ENCODE results near the gene ATF4. TPM values are rescaled to one million over a fixed set of nuclear protein-coding genes. Genes with fewer than 3 reads are reported as not detected.

ATF4 gene
- total RNA-seq, 1 experiment from 2014 or later: 230 TPM

GRCh38 chr22:39527481-39527961, 7.2 kb downstream of the ATF4 start:
- H4K20me1 ChIP-seq (ENCODE audit: low read length): peaks cover 30% of the 10 kb centered on the region
- ATAC-seq (no peak), DNase-seq (peak; percentile 19)
- no peak overlapping the region for H3K4me3 ChIP-seq (ENCODE audit: low read length)
- H3K79me2 ChIP-seq (ENCODE audit: low read length): peaks cover 34% of the 10 kb centered on the region
- no peaks in the 10 kb centered on the region for H3K9me3 ChIP-seq (ENCODE audit: low read length)
- ChIA-PET POLR2A (ENCODE audit: unreplicated experiment) (no interaction called here), CTCF (interaction anchor here (1.3 kb wide), 1 partner anchor 13 kb away, joined by 10 read pairs; no protein-coding TSS in a partner anchor)
- H2AFZ ChIP-seq (ENCODE audit: low read length): no peak overlapping the region
- TF ChIP-seq EZH2phosphoT487 (IDR thresholded peaks at IDR 0.05; ENCODE audit: borderline replicate concordance, low read length) (no peak), EZH2 (IDR thresholded peaks at IDR 0.05; ENCODE audit: low read length, unreplicated experiment) (no peak), CTCF (conservative IDR thresholded peaks at IDR 0.05; ENCODE audit: low read depth, low read length) (no peak)
- H3F3A ChIP-seq (ENCODE audit: low read length, unreplicated experiment): peaks cover 8% of the 10 kb centered on the region
- no peak overlapping the region for H3K4me2 ChIP-seq (ENCODE audit: low read length)
- H3K27me3 ChIP-seq (ENCODE audit: low read length): no peaks in the 10 kb centered on the region
- intact Hi-C loops (cut with micrococcal nuclease): no loop called here
- no TSS peak for BruUV-seq (replicated peaks)
- no peak overlapping the region for H3K9ac ChIP-seq (ENCODE audit: low read length)
- no peaks in the 10 kb centered on the region for H3K9me2 ChIP-seq (replicated peaks; ENCODE audit: low read length)
- peaks cover 30% of the 10 kb centered on the region for H3K4me1 ChIP-seq (ENCODE audit: insufficient read depth, low read length)
- H3K27ac ChIP-seq (ENCODE audit: low read length): no peak overlapping the region
- peaks cover 4% of the 10 kb centered on the region for H3K36me3 ChIP-seq (ENCODE audit: low read depth, low read length)

GRCh38 chr22:39528080-39528661, 7.8 kb downstream of the ATF4 start:
- no peak overlapping the region for H3K4me3 ChIP-seq (ENCODE audit: low read length)
- H3K79me2 ChIP-seq (ENCODE audit: low read length): peaks cover 29% of the 10 kb centered on the region
- H3K27ac ChIP-seq (ENCODE audit: low read length): no peak overlapping the region
- no peak for ATAC-seq
- BruUV-seq (replicated peaks): no TSS peak
- no peak for DNase-seq
- no peak for TF ChIP-seq EZH2phosphoT487 (IDR thresholded peaks at IDR 0.05; ENCODE audit: borderline replicate concordance, low read length)
- peak overlapping the region; percentile 32; the same call in 1 of the 2 replicates for H3K4me2 ChIP-seq (ENCODE audit: low read length)
- POLR2A ChIA-PET (ENCODE audit: unreplicated experiment): interaction anchor here (1.2 kb wide), 1 partner anchor 8 kb away, joined by 6 read pairs; the partner anchor contains the start of gene ATF4
- H2AFZ ChIP-seq (ENCODE audit: low read length): no peak overlapping the region
- H3F3A ChIP-seq (ENCODE audit: low read length, unreplicated experiment): peaks cover 2% of the 10 kb centered on the region
- H3K36me3 ChIP-seq (ENCODE audit: low read depth, low read length): peaks cover 4% of the 10 kb centered on the region
- intact Hi-C loops (cut with micrococcal nuclease): no loop called here
- no peaks in the 10 kb centered on the region for H3K9me3 ChIP-seq (ENCODE audit: low read length)
- H3K9ac ChIP-seq (ENCODE audit: low read length): no peak overlapping the region
- no peaks in the 10 kb centered on the region for H3K9me2 ChIP-seq (replicated peaks; ENCODE audit: low read length)
- no peaks in the 10 kb centered on the region for H3K27me3 ChIP-seq (ENCODE audit: low read length)
- peaks cover 24% of the 10 kb centered on the region for H4K20me1 ChIP-seq (ENCODE audit: low read length)
- CTCF ChIA-PET: interaction anchor here (1.4 kb wide), 1 partner anchor 8 kb away, joined by 14 read pairs; the partner anchor contains the start of gene ATF4
- H3K4me1 ChIP-seq (ENCODE audit: insufficient read depth, low read length): peaks cover 23% of the 10 kb centered on the region

GRCh38 chr22:39528681-39529486, 8.5 kb downstream of the ATF4 start:
- H3K9ac ChIP-seq (ENCODE audit: low read length): no peak overlapping the region
- TSS peak; percentile 7 for BruUV-seq (replicated peaks)

More at GRCh38 chr22:39528681-39529486, 8.5 kb downstream of the ATF4 start:
- H3K9me2 ChIP-seq (replicated peaks; ENCODE audit: low read length): no peaks in the 10 kb centered on the region
- ATAC-seq (peak; percentile 34), DNase-seq (peak; percentile 86)
- peak overlapping the region; percentile 46 for H3K4me2 ChIP-seq (ENCODE audit: low read length)
- no peaks in the 10 kb centered on the region for H3K27me3 ChIP-seq (ENCODE audit: low read length)
- H3K4me3 ChIP-seq (ENCODE audit: low read length): peak overlapping the region; percentile 11; the same call in 1 of the 2 replicates
- peaks cover 21% of the 10 kb centered on the region for H3K4me1 ChIP-seq (ENCODE audit: insufficient read depth, low read length)
- H3K27ac ChIP-seq (ENCODE audit: low read length): no peak overlapping the region
- ChIA-PET CTCF (interaction anchor here (0.6 to 1.4 kb wide), 6 partner anchors 9 to 392 kb away, joined by 3 to 14 read pairs (median 8); partner anchors contain the start of genes ATF4 and MIEF1), POLR2A (ENCODE audit: unreplicated experiment) (interaction anchor here (0.6 to 1.2 kb wide), 2 partner anchors 9 to 118 kb away, joined by 6 to 11 read pairs; partner anchors contain the start of gene ATF4)
- peaks cover 24% of the 10 kb centered on the region for H4K20me1 ChIP-seq (ENCODE audit: low read length)
- peaks cover 29% of the 10 kb centered on the region for H3K79me2 ChIP-seq (ENCODE audit: low read length)
- peaks cover 4% of the 10 kb centered on the region for H3K36me3 ChIP-seq (ENCODE audit: low read depth, low read length)
- H3K9me3 ChIP-seq (ENCODE audit: low read length): no peaks in the 10 kb centered on the region
- no peak for TF ChIP-seq EZH2phosphoT487 (IDR thresholded peaks at IDR 0.05; ENCODE audit: borderline replicate concordance, low read length)
- no peak for TF ChIP-seq EZH2 (IDR thresholded peaks at IDR 0.05; ENCODE audit: low read length, unreplicated experiment)
- TF ChIP-seq CTCF (conservative IDR thresholded peaks at IDR 0.05; ENCODE audit: low read depth, low read length): peak; percentile 89
- no peak overlapping the region for H2AFZ ChIP-seq (ENCODE audit: low read length)
- H3F3A ChIP-seq (ENCODE audit: low read length, unreplicated experiment): no peaks in the 10 kb centered on the region
- intact Hi-C loops (cut with micrococcal nuclease): no loop called here
